ENCODE data around the gene CNTNAP5.

Gene CNTNAP5

DNA sequence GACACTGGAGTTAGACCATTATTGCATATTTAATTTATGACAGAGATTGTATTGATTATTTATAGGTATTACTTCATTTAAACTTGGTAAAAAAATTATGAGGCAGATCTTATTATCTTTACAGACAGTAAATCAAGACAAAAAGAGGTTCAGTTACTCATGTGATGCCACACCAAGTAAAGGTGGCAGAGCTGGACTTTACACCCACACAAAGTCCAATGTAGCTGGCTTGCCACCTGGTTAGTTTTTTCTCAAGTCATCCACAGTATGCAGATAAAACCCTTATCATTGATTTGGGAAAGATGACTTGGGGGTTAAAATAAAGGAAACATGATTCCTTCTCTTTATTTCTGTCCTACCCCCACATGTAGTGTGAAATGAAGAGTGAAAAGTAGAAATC is 137.2 kb downstream of the CNTNAP5 start:
- no peak for DNase-seq

DNA sequence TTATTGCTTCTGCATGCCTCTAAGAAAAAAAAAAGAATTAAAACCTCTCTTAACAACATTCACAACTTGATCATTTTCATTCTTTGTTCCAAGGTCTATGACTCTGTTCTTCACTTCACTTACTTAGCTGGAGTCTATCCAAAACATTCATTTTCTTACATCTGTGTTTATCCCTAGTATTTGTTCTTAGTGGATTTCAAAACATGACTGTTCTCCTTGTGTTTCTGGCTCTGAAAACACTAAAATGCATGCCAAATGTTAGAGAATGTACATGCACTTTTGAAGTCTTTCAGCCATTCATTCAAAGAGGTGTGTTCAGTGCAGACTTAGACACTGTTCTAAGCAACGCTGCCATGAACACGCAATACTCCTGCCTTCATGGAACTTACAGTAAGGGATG is 138.8 kb downstream of the CNTNAP5 start:
- no peak for DNase-seq

DNA sequence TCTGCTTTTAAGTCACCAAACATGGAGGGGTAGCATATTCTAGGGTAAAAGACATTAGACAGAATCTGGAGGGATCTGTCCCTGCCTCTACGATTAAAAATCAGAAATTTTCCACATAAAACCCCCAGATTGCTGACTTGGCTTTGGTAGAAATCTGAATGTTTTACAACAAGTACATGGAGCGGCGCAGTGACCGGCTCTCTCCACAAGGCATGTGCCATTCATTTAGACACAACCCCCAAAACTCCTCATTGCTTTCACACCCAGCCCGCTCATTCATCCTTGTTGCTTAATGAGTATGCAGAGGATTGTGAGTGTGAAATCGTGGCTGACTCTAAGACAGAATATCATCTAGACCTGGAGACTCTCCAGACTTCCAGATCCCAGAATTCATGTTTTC is 140.6 kb downstream of the CNTNAP5 start:
- DNase-seq = no peak

DNA sequence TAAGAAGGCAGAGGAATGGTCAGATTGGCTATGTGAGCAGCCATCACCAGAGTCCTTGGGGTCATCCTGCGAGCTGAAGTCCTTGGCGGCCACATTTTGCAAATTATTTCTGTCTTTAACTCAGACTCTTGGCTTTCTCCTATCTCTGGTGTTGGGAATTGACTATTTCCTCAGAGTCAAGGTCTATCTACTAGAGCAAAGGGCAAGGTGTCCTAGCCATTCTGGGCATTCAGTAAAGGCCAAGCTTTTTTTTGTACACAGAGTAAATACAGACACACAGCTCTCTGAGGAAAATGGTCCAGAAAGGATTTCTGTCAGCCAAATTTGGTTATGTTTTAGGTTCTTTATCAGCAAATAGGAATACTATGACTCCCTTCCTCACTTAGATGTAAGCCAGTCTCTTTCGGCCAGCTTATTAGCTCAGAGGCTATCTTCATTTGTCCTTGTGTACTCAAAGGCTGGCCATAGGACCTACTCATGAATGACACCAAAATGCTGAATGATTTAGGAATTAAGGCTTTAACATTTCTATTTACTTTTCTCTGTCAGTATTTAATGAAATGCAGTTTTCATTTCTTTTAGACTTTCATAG is 146.5 kb downstream of the CNTNAP5 start:
- DNase-seq = no peak

DNA sequence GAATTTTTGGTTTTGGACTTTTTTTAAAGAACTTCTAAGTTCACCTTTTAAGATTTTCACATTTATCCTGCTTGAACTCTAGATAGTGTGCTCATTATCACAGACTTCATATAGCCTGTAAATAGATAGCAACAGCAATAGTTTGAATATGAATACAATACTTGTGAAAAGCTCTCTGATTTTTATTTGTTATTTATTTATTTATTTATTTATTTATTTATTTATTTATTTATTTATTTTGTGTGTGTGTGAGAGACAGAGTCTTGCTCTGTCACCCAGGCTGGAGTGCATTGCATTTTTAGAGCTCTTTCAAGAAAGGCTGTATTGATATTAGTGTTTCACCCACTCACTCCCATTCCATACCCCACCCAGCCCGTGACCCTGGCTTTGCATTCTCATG is 153.6 kb downstream of the CNTNAP5 start:
- DNase-seq = no peak

DNA sequence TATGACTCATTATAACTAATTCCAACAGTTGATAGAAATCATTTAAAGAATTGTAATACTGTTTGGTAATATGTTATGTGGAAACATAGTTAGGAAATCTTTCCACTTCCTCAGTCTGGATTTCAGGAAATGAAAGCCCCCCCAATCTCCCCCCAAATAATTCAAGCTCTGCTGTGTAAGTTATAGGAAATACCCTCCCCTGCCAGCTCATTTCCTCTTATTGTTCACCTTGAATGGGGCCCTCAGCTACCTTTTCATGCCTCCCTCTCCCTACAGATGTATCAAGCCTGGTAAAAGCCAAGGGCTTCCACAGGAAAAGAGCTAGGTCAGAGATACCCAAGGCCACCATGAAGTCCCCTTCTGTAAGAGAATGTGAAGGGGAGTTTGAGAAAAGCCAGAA is 155.5 kb downstream of the CNTNAP5 start:
- no peak for DNase-seq

DNA sequence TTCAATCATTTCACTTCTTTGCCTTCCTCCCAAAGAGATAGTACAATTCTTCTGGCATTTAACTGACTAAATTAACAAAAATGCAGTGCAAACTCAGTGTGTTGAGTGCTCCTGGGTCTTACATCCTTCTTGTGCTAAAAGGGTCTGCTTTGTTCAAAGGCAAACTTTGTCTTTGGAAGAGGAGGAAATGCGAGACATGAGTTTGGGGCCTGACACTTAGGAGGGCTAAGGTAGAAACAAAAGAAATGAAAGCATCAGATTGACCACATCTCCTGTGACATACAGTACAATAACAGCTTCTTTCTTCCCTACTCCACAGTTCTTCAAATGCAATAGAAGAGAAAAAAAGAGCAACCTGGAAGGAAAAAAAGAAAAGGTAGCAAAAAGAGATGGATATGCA is 161.7 kb downstream of the CNTNAP5 start:
- DNase-seq = no peak

DNA sequence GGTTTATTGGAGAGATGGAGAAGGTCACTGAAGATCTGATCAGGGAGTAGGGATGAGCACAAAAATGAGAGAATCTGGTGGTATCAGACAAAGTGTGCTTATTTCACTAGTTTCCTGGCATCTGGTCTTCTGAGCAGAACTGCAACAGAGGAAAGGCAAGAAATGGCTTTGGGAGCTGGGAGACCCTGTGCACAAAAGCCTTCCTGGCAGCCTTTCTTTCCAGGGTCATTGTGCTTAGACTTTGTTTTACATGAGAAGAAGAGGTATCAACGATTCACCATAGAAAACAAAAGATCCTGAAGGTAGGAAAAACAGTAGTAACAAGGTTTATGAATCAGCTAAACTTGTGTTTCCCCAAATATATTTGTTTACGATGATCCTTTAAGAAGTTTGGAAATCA is 162.9 kb downstream of the CNTNAP5 start:
- no peak for DNase-seq

DNA sequence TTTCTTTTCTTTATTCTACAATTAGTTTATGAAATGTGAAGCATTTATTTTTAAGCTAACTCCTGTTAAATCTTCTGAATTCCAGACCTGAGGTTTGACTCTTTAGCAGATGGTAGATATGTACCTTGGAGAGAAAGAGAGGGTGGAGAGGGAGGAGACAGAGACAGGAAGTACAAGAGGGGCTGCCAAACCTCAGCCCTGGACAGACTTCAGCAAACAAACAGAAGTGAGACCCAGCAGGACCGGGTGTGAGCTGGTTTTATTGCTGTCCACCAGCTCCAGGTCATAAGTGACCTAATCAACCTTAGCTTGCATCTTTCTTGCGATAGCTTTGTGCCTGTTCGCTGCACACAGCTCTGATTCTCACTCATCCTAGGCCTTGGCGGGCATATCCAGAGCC is 168.6 kb downstream of the CNTNAP5 start:
- no peak for DNase-seq

DNA sequence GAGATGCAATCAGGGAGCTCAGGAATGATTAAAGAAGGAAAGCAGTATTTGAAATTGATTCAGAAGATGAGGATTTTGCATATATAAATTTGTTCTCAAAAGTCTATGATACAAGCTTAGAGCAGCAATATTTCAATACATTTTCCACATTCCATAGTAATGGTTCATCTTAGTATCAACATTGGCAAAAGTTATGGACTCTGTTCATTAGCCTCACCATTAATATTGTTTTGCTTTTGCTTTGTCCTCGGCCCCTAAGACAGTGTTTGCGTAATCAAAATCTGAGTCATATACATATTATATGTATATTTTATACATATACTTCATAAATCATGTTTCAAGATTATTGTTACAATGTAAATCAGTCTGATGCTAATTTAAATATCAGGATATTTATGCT is 176.6 kb downstream of the CNTNAP5 start:
- DNase-seq = no peak

DNA sequence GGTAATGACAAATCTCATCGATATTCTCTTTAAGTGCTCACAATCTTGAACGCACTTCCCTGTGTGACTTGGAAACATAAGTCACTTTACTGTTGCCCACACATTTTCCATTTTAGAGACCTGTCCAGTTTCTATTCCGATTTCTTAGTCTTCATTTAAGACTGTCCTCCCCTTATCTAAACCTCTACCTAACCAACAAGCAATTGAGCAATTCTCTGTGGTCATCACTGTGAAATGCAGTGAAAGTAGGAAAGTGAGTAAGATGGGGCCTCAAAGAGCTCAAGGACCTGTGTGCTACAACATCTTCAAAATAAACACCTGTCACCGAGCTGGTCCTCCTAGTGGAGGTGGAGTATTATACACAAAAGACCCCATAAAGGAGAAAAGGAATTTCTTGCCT is 184.4 kb downstream of the CNTNAP5 start:
- no peak for DNase-seq

DNA sequence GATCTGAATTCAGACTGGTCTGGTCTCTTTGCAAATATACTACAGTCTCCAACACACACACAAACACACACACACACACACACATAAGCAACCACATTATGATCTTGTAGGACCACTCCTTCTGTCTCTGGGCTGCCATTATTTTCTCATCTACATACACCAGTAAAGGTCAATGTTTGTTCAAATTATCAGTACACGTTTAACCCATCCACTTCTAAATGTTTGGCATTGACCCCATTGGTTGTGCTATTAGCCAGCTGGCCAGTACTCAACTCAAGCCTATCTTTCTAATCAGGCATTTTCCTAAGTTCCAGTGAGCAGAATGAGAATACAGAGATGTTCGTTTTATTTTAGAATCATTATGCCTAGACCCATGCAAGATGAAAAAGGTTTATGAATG is 186.4 kb downstream of the CNTNAP5 start:
- DNase-seq = no peak

DNA sequence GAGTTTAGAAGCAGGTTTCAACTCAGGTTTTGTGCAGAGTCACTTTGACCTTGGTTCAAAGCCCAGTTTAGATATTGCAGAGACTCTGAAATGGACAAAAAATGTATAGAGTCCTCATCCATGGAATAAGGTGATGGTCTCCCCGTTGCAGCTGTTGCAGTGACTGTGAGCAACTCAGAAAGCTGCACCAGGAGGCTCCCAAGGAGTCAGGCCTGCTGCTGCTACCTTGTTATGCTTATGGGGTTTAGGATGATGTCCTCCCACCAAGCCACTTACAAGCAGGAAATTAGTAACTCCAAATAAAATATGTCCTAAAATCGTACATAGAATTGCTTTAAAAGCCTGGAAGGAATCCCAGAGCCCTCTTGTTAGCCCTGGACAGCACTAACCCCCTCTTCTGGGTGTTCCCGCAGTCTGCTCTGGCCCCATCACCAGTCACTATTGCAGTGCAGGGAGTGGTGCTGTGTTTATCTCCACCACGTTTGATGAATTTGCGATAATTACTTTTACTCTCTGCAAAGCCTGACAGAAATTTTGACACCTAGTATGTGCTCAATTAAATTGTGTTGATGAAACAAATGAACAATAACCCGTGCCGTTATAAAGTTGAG is 189.0 kb downstream of the CNTNAP5 start:
- no peak for DNase-seq

DNA sequence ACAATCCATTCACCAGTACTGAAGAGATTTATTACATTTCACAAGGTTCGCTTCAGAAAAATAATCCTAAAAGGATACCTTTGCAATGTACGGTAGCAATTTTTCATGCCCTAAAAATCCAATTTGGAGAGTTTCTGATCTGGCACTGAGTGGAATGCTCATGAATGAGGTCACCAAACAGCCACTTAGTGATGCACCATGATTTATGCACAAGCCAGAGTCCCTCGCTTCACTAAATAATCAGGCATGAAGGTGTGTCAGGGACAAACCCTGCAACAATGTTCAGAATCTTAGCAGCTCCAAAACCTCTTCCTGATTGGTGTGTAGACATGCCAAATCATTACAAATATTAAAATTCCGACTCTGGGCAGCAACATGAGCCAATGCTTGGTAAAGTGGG is 221.1 kb downstream of the CNTNAP5 start:
- no peak for DNase-seq

DNA sequence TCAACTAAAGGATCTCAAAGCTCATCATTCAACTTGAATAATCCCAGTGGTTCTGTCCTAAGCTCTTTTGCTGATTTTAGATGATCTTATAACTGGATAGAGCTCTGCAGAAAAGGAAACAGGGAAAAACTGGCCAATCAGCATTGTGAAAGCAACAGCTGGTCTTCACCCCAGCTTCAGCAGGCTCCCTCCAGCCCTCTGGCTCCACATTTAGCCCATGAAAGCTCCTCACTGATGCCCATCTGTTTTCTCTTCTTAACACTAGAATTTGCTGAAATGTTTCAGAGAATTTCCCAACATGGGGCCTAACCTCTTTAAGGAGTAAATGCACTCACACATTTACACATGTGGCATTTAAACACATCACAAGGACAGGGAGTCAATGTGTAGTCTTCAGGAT is 223.3 kb downstream of the CNTNAP5 start:
- DNase-seq = no peak

DNA sequence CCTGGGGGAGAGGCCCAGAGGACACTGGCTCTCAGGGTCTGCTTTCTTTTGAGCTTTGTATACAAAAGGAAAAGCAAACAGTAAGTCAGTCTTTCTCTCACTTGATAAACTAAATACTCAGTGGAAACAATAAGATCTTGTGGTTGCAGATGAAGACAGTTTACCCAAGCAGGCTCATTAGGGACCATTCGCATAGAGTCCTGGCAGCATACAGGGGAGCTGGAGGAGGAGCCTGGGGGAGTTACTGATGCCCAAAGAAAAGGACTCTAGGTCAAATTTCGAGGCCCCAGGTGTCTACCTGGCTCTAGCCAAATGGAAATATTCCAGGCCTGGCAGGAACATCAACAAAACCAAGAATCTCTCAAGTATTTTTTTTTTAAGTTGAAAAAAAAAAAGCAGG is 225.3 kb downstream of the CNTNAP5 start:
- no peak for DNase-seq

DNA sequence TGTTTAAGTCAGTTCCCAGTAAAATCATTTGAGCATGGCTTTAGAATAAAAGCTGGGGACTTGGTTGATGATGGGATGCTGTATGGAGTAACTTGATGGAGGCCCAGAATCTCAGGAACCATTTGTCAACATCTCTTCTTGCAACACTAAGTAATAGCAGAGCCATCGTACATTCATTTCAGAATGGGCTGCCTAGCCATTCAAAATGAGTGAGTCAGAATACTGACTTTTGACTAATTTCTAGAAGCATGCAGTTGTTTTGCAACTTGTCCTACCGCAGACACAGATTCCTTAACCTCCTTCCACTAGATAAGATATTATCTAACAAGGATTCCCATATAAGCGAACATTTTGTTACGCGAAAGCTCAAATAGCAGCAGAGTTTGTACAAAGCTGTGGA is 229.5 kb downstream of the CNTNAP5 start:
- no peak for DNase-seq

DNA sequence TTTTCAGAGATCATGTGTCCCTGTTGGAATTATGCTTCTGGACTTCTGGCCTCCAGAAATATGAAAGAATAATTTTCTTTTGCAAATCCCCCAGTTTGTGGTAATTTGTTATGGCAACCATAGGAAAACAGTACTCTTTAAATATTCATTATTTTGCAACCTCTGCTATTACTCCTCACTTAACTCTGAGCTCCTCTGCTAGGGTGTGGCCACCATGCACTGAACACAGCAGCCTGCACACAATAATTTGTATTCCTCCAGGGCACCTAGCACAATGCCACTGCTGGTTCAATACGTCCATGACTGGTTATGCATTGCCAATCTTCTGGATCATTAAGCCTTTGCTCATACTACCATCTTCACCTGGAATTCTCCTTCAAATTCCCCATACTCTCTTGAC is 232.0 kb downstream of the CNTNAP5 start:
- DNase-seq = no peak

DNA sequence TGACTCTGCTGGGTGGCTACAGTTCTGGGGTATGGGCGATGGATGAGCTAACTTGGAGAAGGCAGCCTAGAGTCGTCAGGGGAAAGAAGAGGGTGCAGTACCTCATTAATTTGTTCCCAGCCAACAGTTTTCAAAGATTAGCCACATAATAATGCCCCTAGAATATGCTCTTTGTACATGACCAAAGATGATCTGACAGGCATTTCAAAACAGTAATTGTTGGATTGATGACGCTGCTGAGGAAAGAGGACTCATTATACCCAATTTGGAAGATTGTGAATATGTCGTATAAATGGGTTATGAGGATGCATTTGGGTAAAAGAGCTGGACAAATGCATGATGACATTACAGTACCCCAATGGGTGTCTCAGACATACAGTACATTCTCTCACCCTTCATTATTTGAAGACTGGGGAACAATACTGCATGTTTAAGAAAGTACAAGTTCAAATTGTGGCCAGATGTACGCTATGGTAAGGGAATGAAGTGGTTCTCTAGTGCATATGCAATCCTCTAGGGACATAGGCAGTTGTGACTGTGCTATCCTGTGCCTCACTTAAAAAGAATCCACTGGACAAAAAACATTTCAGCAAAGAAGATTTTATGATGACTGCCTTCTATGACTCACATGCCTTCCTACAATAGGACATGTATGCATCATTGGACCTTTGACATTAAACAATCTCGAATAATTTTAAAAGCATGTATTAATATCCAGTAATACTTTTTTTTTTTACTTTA is 233.2 kb downstream of the CNTNAP5 start:
- no peak for DNase-seq

DNA sequence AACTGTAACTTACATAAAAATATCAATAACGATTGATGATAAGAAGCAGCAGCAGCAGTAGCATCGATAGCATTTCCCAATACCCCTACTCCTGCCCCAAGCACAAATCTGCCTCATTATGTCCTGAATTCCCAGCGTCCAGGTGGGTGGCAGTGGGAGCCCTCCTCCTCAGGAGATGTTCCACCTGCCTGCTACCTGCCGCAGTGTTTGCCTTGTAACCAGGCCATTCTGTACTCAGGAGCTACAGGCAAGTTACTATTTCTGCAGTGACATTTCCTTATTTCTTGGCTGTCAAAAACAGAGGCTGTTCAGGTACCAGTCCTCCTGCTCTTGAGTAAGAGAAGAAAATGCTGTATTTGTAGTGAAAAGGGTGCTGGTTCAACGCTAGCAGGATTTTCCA is 236.4 kb downstream of the CNTNAP5 start:
- DNase-seq = no peak

DNA sequence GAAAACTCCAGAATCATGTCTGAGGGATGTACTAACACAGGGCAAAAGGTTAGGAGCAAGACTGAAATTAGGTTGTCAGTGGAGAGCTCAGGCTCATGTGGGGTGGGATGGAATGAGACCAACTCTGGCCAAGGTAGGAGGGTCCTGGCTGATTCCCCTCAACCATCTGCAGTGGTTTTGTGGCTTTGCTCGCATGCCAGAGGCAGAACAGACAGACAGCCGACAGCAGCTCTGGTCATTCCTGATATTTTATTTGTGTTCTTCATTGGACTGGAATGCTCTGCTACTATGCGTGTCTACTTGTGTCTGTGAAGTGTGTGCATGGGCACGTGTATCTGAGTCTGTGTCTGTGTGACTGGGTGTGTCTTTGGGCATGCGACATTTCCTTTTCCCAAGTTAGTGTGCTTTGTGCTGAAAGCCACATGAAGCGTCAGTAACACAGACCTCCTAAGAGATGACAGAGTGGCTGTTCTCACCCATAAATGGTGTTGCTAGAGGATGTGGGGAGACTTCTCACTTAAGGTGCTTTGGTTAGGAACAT is 239.5 kb downstream of the CNTNAP5 start:
- no peak for DNase-seq

DNA sequence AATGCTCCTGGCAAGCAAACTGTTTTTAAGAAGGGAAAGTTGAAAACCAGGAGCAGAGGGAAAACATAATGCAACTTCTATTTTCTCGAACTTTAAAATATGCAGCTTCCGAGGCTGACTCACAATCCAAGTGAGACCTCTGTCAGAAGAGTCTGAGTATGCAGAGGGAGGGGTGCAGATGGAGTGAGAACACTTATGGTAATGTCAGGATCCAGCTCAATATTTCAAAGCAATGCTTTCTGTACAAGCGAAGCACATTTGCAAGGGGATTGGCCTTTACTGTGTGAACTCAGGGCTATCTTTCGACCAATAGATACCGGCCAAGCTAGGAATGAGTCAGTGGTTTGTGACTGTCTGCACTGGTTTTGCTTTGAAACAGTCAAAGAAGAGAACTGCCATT is 242.7 kb downstream of the CNTNAP5 start:
- DNase-seq = no peak

DNA sequence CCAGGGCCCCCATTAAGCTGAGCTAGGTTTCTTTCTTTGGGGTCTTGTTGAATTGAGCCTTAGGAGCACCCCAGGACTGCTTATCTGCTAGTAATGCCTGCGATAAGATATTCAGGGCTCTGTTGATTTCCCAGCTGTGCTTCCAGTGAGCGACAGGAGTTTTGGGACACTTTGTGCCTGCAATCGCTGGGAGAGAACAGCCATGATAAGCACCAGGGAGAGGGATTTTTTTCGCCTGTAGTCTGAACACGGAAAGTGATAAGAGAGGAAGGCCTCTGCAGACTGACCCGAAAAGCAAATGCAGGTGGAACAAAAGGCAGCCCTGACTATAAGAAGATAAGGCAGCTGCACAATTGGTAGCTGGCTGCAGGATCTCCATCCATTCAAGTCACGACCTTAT is 244.3 kb downstream of the CNTNAP5 start:
- no peak for DNase-seq

DNA sequence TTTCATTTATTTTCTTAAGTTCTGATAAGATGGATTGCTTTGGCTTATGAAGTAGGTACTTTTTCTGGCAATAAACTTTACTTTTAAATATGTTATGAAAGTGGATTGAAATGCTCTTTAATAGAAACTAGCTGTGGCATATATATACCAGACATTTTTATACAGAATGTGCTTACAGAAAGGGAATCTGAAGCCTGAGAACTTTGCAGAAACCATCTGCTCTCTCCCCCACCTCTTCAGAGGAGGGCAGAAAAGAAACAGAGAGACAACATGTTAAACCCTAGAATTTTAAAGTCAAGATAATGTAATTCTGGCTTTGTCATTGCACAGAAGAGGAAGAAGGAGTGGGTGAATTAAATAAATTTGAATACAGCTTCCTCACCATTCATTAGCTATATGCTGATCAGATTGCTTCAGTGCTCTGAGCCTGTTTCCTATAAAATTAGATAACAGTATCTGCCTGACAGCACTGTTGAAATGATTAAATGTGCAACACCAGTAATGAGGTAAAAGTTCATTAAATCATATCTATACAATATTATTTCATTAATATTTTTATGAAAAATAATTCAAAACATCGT is 247.3 kb downstream of the CNTNAP5 start:
- no peak for DNase-seq
